Suprapubic skin (tissue), 4 donors: Measurements from ENCODE around the gene GRIK4.

Experiments used
- CTCF ChIP-seq, 2 donors: fragments of 200-600 bp in 1 of 2; fragments of 450-650 bp in 1 of 2; sonication (generic) in 1 of 2; IDR thresholded peaks; one replicate each; pipeline ENCODE4 v1.5.1; 2016 to 2019; ENCODE audit warnings: antibody characterized with exemption in 2 of 2, mild to moderate bottlenecking in 1 of 2, moderate library complexity in 1 of 2
- EP300 ChIP-seq: sonication (generic); formaldehyde crosslinking; IDR thresholded peaks from one replicate; pipeline ENCODE4 v1.6.1; 2017; ENCODE audit warnings: antibody characterized with exemption
- POLR2A ChIP-seq, 2 donors: fragments of 450-650 bp; IDR thresholded peaks; one replicate each; pipeline ENCODE4 v1.6.1; 2017; ENCODE audit warnings: antibody characterized with exemption in 2 of 2, mild to moderate bottlenecking in 2 of 2, moderate library complexity in 2 of 2
- POLR2AphosphoS5 ChIP-seq, 3 donors: sonication (generic); formaldehyde crosslinking; IDR thresholded peaks; one replicate each; pipeline ENCODE4 v1.6.1; 2017; ENCODE audit warnings: antibody characterized with exemption in 3 of 3

- TF ChIP-seq CTCF (IDR thresholded peaks at IDR 0.05), result no peak
- no peak for TF ChIP-seq POLR2A (IDR thresholded peaks at IDR 0.05)
- no peak for TF ChIP-seq POLR2AphosphoS5 (IDR thresholded peaks at IDR 0.05)
- TF ChIP-seq EP300, result no peak
Measured at GRCh38 chr11:120688163-120688562, 176.6 kb downstream of the GRIK4 start.
